ENCODE results near the gene ART1. TPM values are rescaled to one million over a fixed set of nuclear protein-coding genes. Genes with fewer than 3 reads are reported as not detected.

The ART1 gene
- total RNA-seq, 1 donor from 2014 or later, result 0.29 TPM

GRCh38 chr11:3609416-3610265 lies 35.3 kb upstream of the ART1 start:
- ATAC-seq, result peak; percentile 70
- Histone ChIP-seq H3K4me1 (peaks cover 4% of the 10 kb centered on the region), H3K27me3 (no peaks in the 10 kb centered on the region), H3K27ac (no peak overlapping the region), H3K36me3 (no peaks in the 10 kb centered on the region), H3K4me3 (no peak overlapping the region), H3K9me3 (no peaks in the 10 kb centered on the region)
- intact Hi-C loops (cut with DNase I), result no loop called here
- no peak for DNase-seq
- peak; percentile 91 for TF ChIP-seq CTCF (IDR thresholded peaks at IDR 0.05)

- no peaks in the 10 kb centered on the region for H3K36me3 ChIP-seq
- no peak overlapping the region for H3K4me3 ChIP-seq
- DNase-seq, result no peak
- H3K9me3 ChIP-seq, result no peaks in the 10 kb centered on the region
- H3K27ac ChIP-seq, result no peak overlapping the region
- ATAC-seq, result no peak
- intact Hi-C loops (cut with DNase I), result no loop called here
- H3K27me3 ChIP-seq, result no peaks in the 10 kb centered on the region
- peaks cover 10% of the 10 kb centered on the region for H3K4me1 ChIP-seq
- TF ChIP-seq CTCF (IDR thresholded peaks at IDR 0.05), result no peak
Measured at GRCh38 chr11:3610846-3611245, 34.1 kb upstream of the ART1 start.

- Histone ChIP-seq H3K36me3 (no peaks in the 10 kb centered on the region), H3K27ac (no peak overlapping the region), H3K27me3 (no peaks in the 10 kb centered on the region), H3K9me3 (no peaks in the 10 kb centered on the region), H3K4me3 (no peak overlapping the region), H3K4me1 (peaks cover 10% of the 10 kb centered on the region)
- no peak for TF ChIP-seq CTCF (IDR thresholded peaks at IDR 0.05)
- ATAC-seq (no peak), DNase-seq (no peak)
- intact Hi-C loops (cut with DNase I), result no loop called here
Measured at GRCh38 chr11:3611976-3612678, 32.8 kb upstream of the ART1 start.

- TF ChIP-seq CTCF (IDR thresholded peaks at IDR 0.05), result no peak
- ATAC-seq (peak; percentile 85), DNase-seq (no peak)
- intact Hi-C loops (cut with DNase I), result no loop called here
- H3K27me3 ChIP-seq, result no peaks in the 10 kb centered on the region
- H3K27ac ChIP-seq, result peak overlapping the region; percentile 58
- H3K4me3 ChIP-seq, result no peak overlapping the region
- peaks cover 10% of the 10 kb centered on the region for H3K4me1 ChIP-seq
- no peaks in the 10 kb centered on the region for H3K36me3 ChIP-seq
- H3K9me3 ChIP-seq, result no peaks in the 10 kb centered on the region
Measured at GRCh38 chr11:3613998-3614741, 30.8 kb upstream of the ART1 start.

GRCh38 chr11:3614742-3615171 lies 30.2 kb upstream of the ART1 start:
- Histone ChIP-seq H3K27ac (peak overlapping the region; percentile 58), H3K9me3 (no peaks in the 10 kb centered on the region), H3K4me3 (no peak overlapping the region), H3K36me3 (no peaks in the 10 kb centered on the region), H3K27me3 (no peaks in the 10 kb centered on the region), H3K4me1 (peaks cover 10% of the 10 kb centered on the region)
- DNase-seq (peak; percentile 71), ATAC-seq (peak; percentile 86)
- no peak for TF ChIP-seq CTCF (IDR thresholded peaks at IDR 0.05)
- intact Hi-C loops (cut with DNase I), result no loop called here

All from upper lobe of right lung (tissue), 1 donor.